ENCODE data around the gene SLC7A7. TPM values are rescaled to one million over a fixed set of nuclear protein-coding genes. Genes with fewer than 3 reads are reported as not detected.

The SLC7A7 gene
- total and polyA plus RNA-seq, 4 donors, result 2.8 to 14.3 (median 8.8) TPM

GRCh38 chr14:22792158-22792557 is 23.1 kb downstream of the SLC7A7 start:
- 90% methylated on average over 2 of the region's 2 CpGs for WGBS
- Histone ChIP-seq H3K4me3 (ENCODE audit: low read depth in 1 of 3, low read length in 3 of 3) (no peak overlapping the region), H3K4me1 (ENCODE audit: control insufficient read depth in 4 of 4, insufficient read depth in 4 of 4, low read length in 3 of 4) (no peaks in the 10 kb centered on the region), H3K36me3 (ENCODE audit: control insufficient read depth in 4 of 4, insufficient read depth in 3 of 4, low read depth in 1 of 4, low read length in 3 of 4) (no peaks in the 10 kb centered on the region), H3K27ac (ENCODE audit: low read depth in 1 of 2, low read length in 2 of 2) (no peak overlapping the region), H3K27me3 (ENCODE audit: control insufficient read depth in 4 of 4, insufficient read depth in 4 of 4, low read length in 3 of 4) (no peaks in the 10 kb centered on the region), H3K9ac (ENCODE audit: low read depth in 1 of 2, low read length in 2 of 2) (no peak overlapping the region), H3K9me3 (ENCODE audit: control insufficient read depth in 4 of 4, low read length in 3 of 4) (no peaks in the 10 kb centered on the region)
- DNase-seq (ENCODE audit: low spot score), result no peak
- no peak for TF ChIP-seq TAF1 (conservative IDR thresholded peaks at IDR 0.05)

DNA sequence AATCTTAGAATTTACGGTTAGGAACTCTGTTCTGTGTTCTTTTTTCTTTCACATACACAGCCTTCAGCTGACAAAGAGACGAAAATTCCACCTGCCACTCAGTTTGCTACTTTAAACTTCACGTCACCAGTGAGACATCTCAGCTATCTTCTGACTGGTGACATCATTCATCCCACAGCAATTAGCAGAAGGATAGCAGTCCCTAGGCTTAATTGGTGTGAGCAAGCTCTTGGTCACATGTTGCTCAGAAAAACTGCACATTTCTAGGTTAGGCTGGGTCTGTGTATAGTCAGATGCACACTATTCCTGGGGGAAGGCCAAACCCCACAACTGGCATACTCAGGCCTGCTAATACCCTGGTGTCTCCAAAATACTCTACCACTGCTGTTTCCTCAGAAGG is 23.9 kb downstream of the SLC7A7 start:
- no peak overlapping the region for H3K9ac ChIP-seq (ENCODE audit: low read depth in 1 of 2, low read length in 2 of 2)
- no peaks in the 10 kb centered on the region for H3K4me1 ChIP-seq (ENCODE audit: control insufficient read depth in 4 of 4, insufficient read depth in 4 of 4, low read length in 3 of 4)

More for the DNA sequence above, 23.9 kb downstream of the SLC7A7 start:
- Histone ChIP-seq H3K27ac (ENCODE audit: low read depth in 1 of 2, low read length in 2 of 2) (no peak overlapping the region), H3K9me3 (ENCODE audit: control insufficient read depth in 4 of 4, low read length in 3 of 4) (no peaks in the 10 kb centered on the region), H3K36me3 (ENCODE audit: control insufficient read depth in 4 of 4, insufficient read depth in 3 of 4, low read depth in 1 of 4, low read length in 3 of 4) (no peaks in the 10 kb centered on the region), H3K27me3 (ENCODE audit: control insufficient read depth in 4 of 4, insufficient read depth in 4 of 4, low read length in 3 of 4) (no peaks in the 10 kb centered on the region), H3K4me3 (ENCODE audit: low read depth in 1 of 3, low read length in 3 of 3) (no peak overlapping the region)
- no peak for DNase-seq (ENCODE audit: low spot score)
- 80% methylated on average over 3 of the region's 3 CpGs for WGBS
- TF ChIP-seq REST (IDR thresholded peaks at IDR 0.05) (no peak), YY1 (IDR thresholded peaks at IDR 0.05) (no peak), FOXA1 (IDR thresholded peaks at IDR 0.05) (no peak), TAF1 (conservative IDR thresholded peaks at IDR 0.05) (no peak), HNF4G (IDR thresholded peaks at IDR 0.05) (no peak), FOXA2 (IDR thresholded peaks at IDR 0.05) (no peak), HNF4A (conservative IDR thresholded peaks at IDR 0.05) (no peak), NR2F2 (IDR thresholded peaks at IDR 0.05) (no peak), ZBTB33 (IDR thresholded peaks at IDR 0.05) (no peak), GABPA (IDR thresholded peaks at IDR 0.05 in 1 of 2, conservative IDR thresholded peaks at IDR 0.05 in 1 of 2) (no peak), RXRA (IDR thresholded peaks at IDR 0.05) (no peak), EGR1 (IDR thresholded peaks at IDR 0.05; ENCODE audit: low read depth in 2 of 2) (no peak), SP1 (IDR thresholded peaks at IDR 0.05) (no peak), RAD21 (IDR thresholded peaks at IDR 0.05) (no peak)
- TF ChIP-seq, protein P1, sequence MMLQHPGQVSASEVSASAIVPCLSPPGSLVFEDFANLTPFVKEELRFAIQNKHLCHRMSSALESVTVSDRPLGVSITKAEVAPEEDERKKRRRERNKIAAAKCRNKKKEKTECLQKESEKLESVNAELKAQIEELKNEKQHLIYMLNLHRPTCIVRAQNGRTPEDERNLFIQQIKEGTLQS (IDR thresholded peaks at IDR 0.05), result no peak
- TF ChIP-seq, protein P2, sequence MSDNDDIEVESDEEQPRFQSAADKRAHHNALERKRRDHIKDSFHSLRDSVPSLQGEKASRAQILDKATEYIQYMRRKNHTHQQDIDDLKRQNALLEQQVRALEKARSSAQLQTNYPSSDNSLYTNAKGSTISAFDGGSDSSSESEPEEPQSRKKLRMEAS (IDR thresholded peaks at IDR 0.05), result no peak

All from liver (tissue), 9 donors.